ENCODE measurements around the gene PRDM16.

DNA sequence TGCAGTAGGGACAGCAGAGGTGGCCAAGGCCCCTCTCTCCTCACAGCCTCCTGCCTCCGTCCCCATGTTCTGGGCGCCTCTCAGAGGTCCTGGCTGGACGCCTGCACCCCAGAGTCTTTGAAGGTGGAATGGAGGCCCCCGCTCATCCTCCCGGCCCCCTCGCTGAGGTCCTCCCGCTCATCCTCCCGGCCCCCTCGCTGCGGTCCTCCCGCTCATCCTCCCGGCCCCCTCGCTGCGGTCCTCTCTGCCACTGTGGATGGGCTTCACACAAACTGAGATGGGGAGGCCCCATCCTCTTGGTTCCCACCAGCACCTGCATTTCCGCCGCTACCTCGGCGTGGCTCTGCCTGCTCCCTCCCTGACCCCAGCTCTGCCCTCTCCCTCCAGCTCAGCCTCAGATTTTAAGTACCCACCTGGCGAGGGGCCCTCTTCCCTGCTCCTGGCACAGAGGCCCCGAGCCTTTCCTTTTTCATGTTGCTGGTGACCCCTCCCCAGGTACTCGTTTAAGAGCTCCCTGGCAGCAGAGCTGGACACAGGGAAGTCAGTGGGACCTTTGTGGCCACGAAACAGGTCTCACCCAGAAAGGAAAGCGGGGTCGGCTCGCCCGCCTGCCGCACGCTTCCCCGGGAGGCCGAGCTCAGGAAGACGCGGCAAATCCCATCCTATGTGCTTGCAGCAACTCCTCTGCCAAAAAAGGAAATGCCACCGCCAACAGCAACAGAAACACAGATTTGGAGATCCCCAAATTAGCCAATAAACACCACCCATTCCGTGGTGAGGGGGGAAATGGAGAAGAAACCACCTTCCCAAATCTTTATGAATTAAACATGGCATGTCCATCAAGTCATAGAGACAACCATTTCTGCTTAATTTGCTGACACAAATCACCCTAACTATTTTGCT lies 143.7 kb downstream of the PRDM16 start:
- TF ChIP-seq, protein P1, sequence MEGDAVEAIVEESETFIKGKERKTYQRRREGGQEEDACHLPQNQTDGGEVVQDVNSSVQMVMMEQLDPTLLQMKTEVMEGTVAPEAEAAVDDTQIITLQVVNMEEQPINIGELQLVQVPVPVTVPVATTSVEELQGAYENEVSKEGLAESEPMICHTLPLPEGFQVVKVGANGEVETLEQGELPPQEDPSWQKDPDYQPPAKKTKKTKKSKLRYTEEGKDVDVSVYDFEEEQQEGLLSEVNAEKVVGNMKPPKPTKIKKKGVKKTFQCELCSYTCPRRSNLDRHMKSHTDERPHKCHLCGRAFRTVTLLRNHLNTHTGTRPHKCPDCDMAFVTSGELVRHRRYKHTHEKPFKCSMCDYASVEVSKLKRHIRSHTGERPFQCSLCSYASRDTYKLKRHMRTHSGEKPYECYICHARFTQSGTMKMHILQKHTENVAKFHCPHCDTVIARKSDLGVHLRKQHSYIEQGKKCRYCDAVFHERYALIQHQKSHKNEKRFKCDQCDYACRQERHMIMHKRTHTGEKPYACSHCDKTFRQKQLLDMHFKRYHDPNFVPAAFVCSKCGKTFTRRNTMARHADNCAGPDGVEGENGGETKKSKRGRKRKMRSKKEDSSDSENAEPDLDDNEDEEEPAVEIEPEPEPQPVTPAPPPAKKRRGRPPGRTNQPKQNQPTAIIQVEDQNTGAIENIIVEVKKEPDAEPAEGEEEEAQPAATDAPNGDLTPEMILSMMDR (conservative IDR thresholded peaks at IDR 0.05 in 1 of 2, IDR thresholded peaks at IDR 0.05 in 1 of 2; ENCODE audit: extremely low read depth in 1 of 2, insufficient read depth in 1 of 2, low read depth in 1 of 2, low read length in 2 of 2): no peak
- no peak for TF ChIP-seq EZH2 (IDR thresholded peaks at IDR 0.05; ENCODE audit: borderline replicate concordance, low read length)
